Thyroid gland (tissue), 4 donors: Measurements from ENCODE around the gene BAHCC1.

Source experiments
- POLR2A ChIP-seq, 2 donors: fragments of 450-650 bp; IDR thresholded peaks; one replicate each; pipeline ENCODE4 v1.6.1; 2017; ENCODE audit warnings: antibody characterized with exemption in 2 of 2, mild to moderate bottlenecking in 2 of 2, moderate library complexity in 1 of 2
- TF ChIP-seq, protein P1 (sequence below), 6 experiments: fragments of 200-600 bp in 3 of 6; fragments of 450-650 bp in 3 of 6; sonication (generic) in 3 of 6; IDR thresholded peaks; one replicate each; pipeline ENCODE4 v1.5.1; 2016 to 2019; ENCODE audit warnings: antibody characterized with exemption in 6 of 6, mild to moderate bottlenecking in 2 of 6, inconsistent platforms in 1 of 6, moderate library complexity in 1 of 6

GRCh38 chr17:81477173-81477572 is 81.9 kb downstream of the BAHCC1 start:
- TF ChIP-seq, protein P1, sequence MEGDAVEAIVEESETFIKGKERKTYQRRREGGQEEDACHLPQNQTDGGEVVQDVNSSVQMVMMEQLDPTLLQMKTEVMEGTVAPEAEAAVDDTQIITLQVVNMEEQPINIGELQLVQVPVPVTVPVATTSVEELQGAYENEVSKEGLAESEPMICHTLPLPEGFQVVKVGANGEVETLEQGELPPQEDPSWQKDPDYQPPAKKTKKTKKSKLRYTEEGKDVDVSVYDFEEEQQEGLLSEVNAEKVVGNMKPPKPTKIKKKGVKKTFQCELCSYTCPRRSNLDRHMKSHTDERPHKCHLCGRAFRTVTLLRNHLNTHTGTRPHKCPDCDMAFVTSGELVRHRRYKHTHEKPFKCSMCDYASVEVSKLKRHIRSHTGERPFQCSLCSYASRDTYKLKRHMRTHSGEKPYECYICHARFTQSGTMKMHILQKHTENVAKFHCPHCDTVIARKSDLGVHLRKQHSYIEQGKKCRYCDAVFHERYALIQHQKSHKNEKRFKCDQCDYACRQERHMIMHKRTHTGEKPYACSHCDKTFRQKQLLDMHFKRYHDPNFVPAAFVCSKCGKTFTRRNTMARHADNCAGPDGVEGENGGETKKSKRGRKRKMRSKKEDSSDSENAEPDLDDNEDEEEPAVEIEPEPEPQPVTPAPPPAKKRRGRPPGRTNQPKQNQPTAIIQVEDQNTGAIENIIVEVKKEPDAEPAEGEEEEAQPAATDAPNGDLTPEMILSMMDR (IDR thresholded peaks at IDR 0.05), result no peak
- TF ChIP-seq POLR2A (IDR thresholded peaks at IDR 0.05), result no peak
